ENCODE results near the gene RANBP3.

RANBP3 gene

GRCh38 chr19:5914946-5915781 lies 62.8 kb downstream of the RANBP3 start:
- H3K4me3 ChIP-seq (ENCODE audit: low read depth in 1 of 2, low read length in 2 of 2) = no peak overlapping the region
- no peak for TF ChIP-seq EZH2 (IDR thresholded peaks at IDR 0.05; ENCODE audit: borderline replicate concordance, low read depth, low read length, severe bottlenecking)
- TF ChIP-seq, protein P1, sequence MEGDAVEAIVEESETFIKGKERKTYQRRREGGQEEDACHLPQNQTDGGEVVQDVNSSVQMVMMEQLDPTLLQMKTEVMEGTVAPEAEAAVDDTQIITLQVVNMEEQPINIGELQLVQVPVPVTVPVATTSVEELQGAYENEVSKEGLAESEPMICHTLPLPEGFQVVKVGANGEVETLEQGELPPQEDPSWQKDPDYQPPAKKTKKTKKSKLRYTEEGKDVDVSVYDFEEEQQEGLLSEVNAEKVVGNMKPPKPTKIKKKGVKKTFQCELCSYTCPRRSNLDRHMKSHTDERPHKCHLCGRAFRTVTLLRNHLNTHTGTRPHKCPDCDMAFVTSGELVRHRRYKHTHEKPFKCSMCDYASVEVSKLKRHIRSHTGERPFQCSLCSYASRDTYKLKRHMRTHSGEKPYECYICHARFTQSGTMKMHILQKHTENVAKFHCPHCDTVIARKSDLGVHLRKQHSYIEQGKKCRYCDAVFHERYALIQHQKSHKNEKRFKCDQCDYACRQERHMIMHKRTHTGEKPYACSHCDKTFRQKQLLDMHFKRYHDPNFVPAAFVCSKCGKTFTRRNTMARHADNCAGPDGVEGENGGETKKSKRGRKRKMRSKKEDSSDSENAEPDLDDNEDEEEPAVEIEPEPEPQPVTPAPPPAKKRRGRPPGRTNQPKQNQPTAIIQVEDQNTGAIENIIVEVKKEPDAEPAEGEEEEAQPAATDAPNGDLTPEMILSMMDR (IDR thresholded peaks at IDR 0.05; ENCODE audit: borderline replicate concordance, extremely low read depth, low read length, poor library complexity, severe bottlenecking) = no peak
- no peak overlapping the region for H3K9ac ChIP-seq (ENCODE audit: low read depth, low read length)
- no peak overlapping the region for H3K27ac ChIP-seq (ENCODE audit: low read length)
- no peaks in the 10 kb centered on the region for H3K79me2 ChIP-seq (ENCODE audit: insufficient read depth, low read length)
- no peak overlapping the region for H3K4me2 ChIP-seq (ENCODE audit: insufficient read depth, low read length)
- H2AFZ ChIP-seq (ENCODE audit: low read depth, low read length) = no peak overlapping the region
- H3K36me3 ChIP-seq (ENCODE audit: insufficient read depth, low read length) = peaks cover 51% of the 10 kb centered on the region
- H3K27me3 ChIP-seq (ENCODE audit: insufficient read depth, low read length, poor library complexity) = no peaks in the 10 kb centered on the region
- peaks cover 18% of the 10 kb centered on the region; the same call in 1 of the 2 replicates for H4K20me1 ChIP-seq (ENCODE audit: insufficient read depth, low read length)
- no peak for DNase-seq
- H3K4me1 ChIP-seq (ENCODE audit: insufficient read depth, low read length) = no peaks in the 10 kb centered on the region
- H3K9me3 ChIP-seq (ENCODE audit: insufficient read depth, low read length, severe bottlenecking) = no peaks in the 10 kb centered on the region
- ATAC-seq (ENCODE audit: insufficient read depth, low read depth) = 0 out of 3 replicates have a peak, but pooled peaks have one; percentile 8

DNA sequence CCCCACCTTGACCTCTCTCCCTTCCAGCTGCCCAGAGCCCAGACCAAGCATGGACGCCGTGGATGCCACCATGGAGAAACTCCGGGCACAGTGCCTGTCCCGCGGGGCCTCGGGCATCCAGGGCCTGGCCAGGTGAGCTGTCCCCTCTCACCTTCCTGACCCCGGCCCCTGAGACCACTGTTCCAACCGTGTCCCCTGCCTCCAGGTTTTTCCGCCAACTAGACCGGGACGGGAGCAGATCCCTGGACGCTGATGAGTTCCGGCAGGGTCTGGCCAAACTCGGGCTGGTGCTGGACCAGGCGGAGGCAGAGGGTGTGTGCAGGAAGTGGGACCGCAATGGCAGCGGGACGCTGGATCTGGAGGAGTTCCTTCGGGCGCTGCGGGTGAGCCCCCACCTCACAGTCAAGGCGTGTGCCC lies 63.6 kb downstream of the RANBP3 start:
- peaks cover 48% of the 10 kb centered on the region for H3K36me3 ChIP-seq (ENCODE audit: insufficient read depth, low read length)
- TF ChIP-seq EZH2 (IDR thresholded peaks at IDR 0.05; ENCODE audit: borderline replicate concordance, low read depth, low read length, severe bottlenecking) = no peak
- TF ChIP-seq, protein P1 (IDR thresholded peaks at IDR 0.05; ENCODE audit: borderline replicate concordance, extremely low read depth, low read length, poor library complexity, severe bottlenecking) = no peak
- DNase-seq = no peak
- peaks cover 18% of the 10 kb centered on the region; the same call in 1 of the 2 replicates for H4K20me1 ChIP-seq (ENCODE audit: insufficient read depth, low read length)
- H3K4me1 ChIP-seq (ENCODE audit: insufficient read depth, low read length) = no peaks in the 10 kb centered on the region
- ATAC-seq (ENCODE audit: insufficient read depth, low read depth) = peak; percentile 18; the same call in 1 of the 3 replicates
- H3K27ac ChIP-seq (ENCODE audit: low read length) = no peak overlapping the region
- H3K4me3 ChIP-seq (ENCODE audit: low read depth in 1 of 2, low read length in 2 of 2) = no peak overlapping the region
- H3K9me3 ChIP-seq (ENCODE audit: insufficient read depth, low read length, severe bottlenecking) = no peaks in the 10 kb centered on the region
- H3K79me2 ChIP-seq (ENCODE audit: insufficient read depth, low read length) = no peaks in the 10 kb centered on the region
- no peaks in the 10 kb centered on the region for H3K27me3 ChIP-seq (ENCODE audit: insufficient read depth, low read length, poor library complexity)
- no peak overlapping the region for H3K4me2 ChIP-seq (ENCODE audit: insufficient read depth, low read length)
- H3K9ac ChIP-seq (ENCODE audit: low read depth, low read length) = no peak overlapping the region
- no peak overlapping the region for H2AFZ ChIP-seq (ENCODE audit: low read depth, low read length)

- Histone ChIP-seq H3K9ac (ENCODE audit: low read depth, low read length) (no peak within 1 kb of the TSS), H3K4me3 (ENCODE audit: low read depth in 1 of 2, low read length in 2 of 2) (no peak within 1 kb of the TSS), H4K20me1 (ENCODE audit: insufficient read depth, low read length) (peaks cover 17% of the 10 kb centered on the region; the same call in 1 of the 2 replicates), H3K27me3 (ENCODE audit: insufficient read depth, low read length, poor library complexity) (no peaks in the 10 kb centered on the region), H3K27ac (ENCODE audit: low read length) (no peak within 1 kb of the TSS), H2AFZ (ENCODE audit: low read depth, low read length) (no peak within 1 kb of the TSS), H3K36me3 (ENCODE audit: insufficient read depth, low read length) (peaks cover 47% of the 10 kb centered on the region), H3K4me1 (ENCODE audit: insufficient read depth, low read length) (no peaks in the 10 kb centered on the region), H3K9me3 (ENCODE audit: insufficient read depth, low read length, severe bottlenecking) (no peaks in the 10 kb centered on the region), H3K4me2 (ENCODE audit: insufficient read depth, low read length) (no peak within 1 kb of the TSS), H3K79me2 (ENCODE audit: insufficient read depth, low read length) (no peaks in the 10 kb centered on the region)
- TF ChIP-seq EZH2 (IDR thresholded peaks at IDR 0.05; ENCODE audit: borderline replicate concordance, low read depth, low read length, severe bottlenecking) = no peak
- TF ChIP-seq, protein P1 (IDR thresholded peaks at IDR 0.05; ENCODE audit: borderline replicate concordance, extremely low read depth, low read length, poor library complexity, severe bottlenecking) = no peak
- ATAC-seq (ENCODE audit: insufficient read depth, low read depth) (0 out of 3 replicates have a peak, but pooled peaks have one; percentile 25), DNase-seq (no peak)
Observed at GRCh38 chr19:5913739-5914357, 64.1 kb downstream of the RANBP3 start, which contains the start of gene CAPS. TSS of gene CAPS (plus strand) at chr19:5914254. CDS start at chr19:5914407, 153 bp downstream.
